ENCODE results near the gene CLSTN2. TPM values are rescaled to one million over a fixed set of nuclear protein-coding genes. Genes with fewer than 3 reads are reported as not detected.

Gene CLSTN2
- total RNA-seq, 2 donors from 2014 or later = 13.6 to 28.3 TPM

GRCh38 chr3:140223197-140223596 is 288.2 kb downstream of the CLSTN2 start:
- no peaks in the 10 kb centered on the region for H3K27me3 ChIP-seq
- H3K36me3 ChIP-seq = no peaks in the 10 kb centered on the region
- no peaks in the 10 kb centered on the region for H3K4me1 ChIP-seq
- H3K27ac ChIP-seq = no peak overlapping the region
- no peak for DNase-seq (ENCODE audit: low spot score)
- TF ChIP-seq CTCF (IDR thresholded peaks at IDR 0.05) = no peak
- no peak overlapping the region for H3K4me3 ChIP-seq
- H3K9me3 ChIP-seq = no peaks in the 10 kb centered on the region

GRCh38 chr3:140223631-140224030 is 288.6 kb downstream of the CLSTN2 start:
- Histone ChIP-seq H3K27ac (no peak overlapping the region), H3K27me3 (no peaks in the 10 kb centered on the region), H3K9me3 (no peaks in the 10 kb centered on the region), H3K4me3 (no peak overlapping the region), H3K36me3 (no peaks in the 10 kb centered on the region), H3K4me1 (no peaks in the 10 kb centered on the region)
- DNase-seq (ENCODE audit: low spot score) = no peak
- no peak for TF ChIP-seq CTCF (IDR thresholded peaks at IDR 0.05)

GRCh38 chr3:140224307-140224706 is 289.3 kb downstream of the CLSTN2 start:
- DNase-seq (ENCODE audit: low spot score) = no peak
- Histone ChIP-seq H3K4me1 (no peaks in the 10 kb centered on the region), H3K4me3 (no peak overlapping the region), H3K9me3 (no peaks in the 10 kb centered on the region), H3K27ac (no peak overlapping the region), H3K27me3 (no peaks in the 10 kb centered on the region), H3K36me3 (no peaks in the 10 kb centered on the region)
- no peak for TF ChIP-seq CTCF (IDR thresholded peaks at IDR 0.05)

- DNase-seq (ENCODE audit: low spot score) = no peak
- Histone ChIP-seq H3K4me1 (no peaks in the 10 kb centered on the region), H3K27me3 (no peaks in the 10 kb centered on the region), H3K36me3 (no peaks in the 10 kb centered on the region), H3K9me3 (no peaks in the 10 kb centered on the region), H3K4me3 (no peak overlapping the region), H3K27ac (no peak overlapping the region)
- TF ChIP-seq CTCF (IDR thresholded peaks at IDR 0.05) = no peak
These were observed 291.0 kb downstream of the CLSTN2 start for GRCh38 chr3:140225996-140226395.

GRCh38 chr3:140233702-140234101 is 298.7 kb downstream of the CLSTN2 start:
- TF ChIP-seq CTCF (IDR thresholded peaks at IDR 0.05) = no peak
- no peak overlapping the region for H3K4me3 ChIP-seq
- DNase-seq (ENCODE audit: low spot score) = no peak
- peaks cover 0 to 7% of the 10 kb centered on the region in 2 donors for H3K9me3 ChIP-seq
- no peaks in the 10 kb centered on the region for H3K4me1 ChIP-seq
- H3K27me3 ChIP-seq = no peaks in the 10 kb centered on the region
- H3K27ac ChIP-seq = no peak overlapping the region
- H3K36me3 ChIP-seq = no peaks in the 10 kb centered on the region

GRCh38 chr3:140234256-140234655 is 299.3 kb downstream of the CLSTN2 start:
- Histone ChIP-seq H3K36me3 (no peaks in the 10 kb centered on the region), H3K27me3 (no peaks in the 10 kb centered on the region), H3K27ac (no peak overlapping the region), H3K9me3 (peaks cover 0 to 7% of the 10 kb centered on the region in 2 donors), H3K4me1 (no peaks in the 10 kb centered on the region), H3K4me3 (no peak overlapping the region)
- DNase-seq (ENCODE audit: low spot score) = no peak
- TF ChIP-seq CTCF (IDR thresholded peaks at IDR 0.05) = no peak

All from right atrium auricular region (tissue), 2 donors.